Measurements from ENCODE around the gene RCL1.
"Not testable (repeated sequence)": the region's sequence is repeated elsewhere in the genome, so short reads cannot be mapped to it uniquely, and the experiment has no call there.

RCL1 gene, protein sequence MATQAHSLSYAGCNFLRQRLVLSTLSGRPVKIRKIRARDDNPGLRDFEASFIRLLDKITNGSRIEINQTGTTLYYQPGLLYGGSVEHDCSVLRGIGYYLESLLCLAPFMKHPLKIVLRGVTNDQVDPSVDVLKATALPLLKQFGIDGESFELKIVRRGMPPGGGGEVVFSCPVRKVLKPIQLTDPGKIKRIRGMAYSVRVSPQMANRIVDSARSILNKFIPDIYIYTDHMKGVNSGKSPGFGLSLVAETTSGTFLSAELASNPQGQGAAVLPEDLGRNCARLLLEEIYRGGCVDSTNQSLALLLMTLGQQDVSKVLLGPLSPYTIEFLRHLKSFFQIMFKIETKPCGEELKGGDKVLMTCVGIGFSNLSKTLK

DNA sequence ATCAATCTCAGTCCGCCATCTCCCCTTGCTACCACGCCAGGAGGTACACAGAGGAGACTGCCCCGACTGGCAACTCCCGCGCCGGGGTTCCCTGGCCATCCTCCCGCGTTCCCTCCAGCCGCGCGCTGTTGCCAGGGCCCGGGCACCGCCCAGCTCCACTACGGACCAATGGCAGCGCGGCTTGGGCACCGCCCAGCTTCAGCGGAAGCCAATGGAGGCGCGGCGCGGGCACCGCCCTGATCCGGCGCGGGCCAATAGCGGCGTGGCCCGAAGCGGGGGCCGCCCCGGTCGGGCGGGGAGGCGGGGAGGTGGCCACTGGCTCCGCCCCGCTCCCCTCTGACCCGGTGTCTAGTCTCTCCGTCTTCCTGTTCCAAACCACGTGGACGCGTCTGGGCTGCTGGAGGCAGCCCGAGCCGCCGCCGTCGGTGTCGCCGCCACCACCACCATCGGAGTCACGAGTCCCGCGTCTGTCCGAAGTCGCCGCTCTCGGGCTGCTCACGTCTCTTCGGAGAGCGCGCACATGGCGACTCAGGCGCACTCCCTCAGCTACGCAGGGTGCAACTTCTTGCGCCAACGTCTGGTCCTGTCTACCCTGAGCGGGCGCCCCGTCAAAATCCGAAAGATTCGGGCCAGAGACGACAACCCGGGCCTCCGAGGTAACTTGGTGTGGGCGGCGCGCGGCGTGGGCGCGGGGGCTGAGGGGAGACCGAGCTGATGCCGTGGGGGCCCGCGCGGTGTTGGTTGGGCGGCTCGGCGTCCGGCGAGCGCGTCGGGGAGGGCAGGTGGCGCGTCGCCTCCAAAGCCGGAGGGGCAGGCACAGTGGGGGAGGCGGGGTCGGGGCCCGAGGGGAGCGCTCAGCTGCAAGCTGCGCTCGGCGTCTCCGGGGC lies at the start of gene RCL1:
TSS of gene RCL1 (plus strand) at position 373 of the 887 bp plus-strand sequence. CDS start at position 521, 148 bp downstream.
- DNase-seq: peak; percentile 91

DNA sequence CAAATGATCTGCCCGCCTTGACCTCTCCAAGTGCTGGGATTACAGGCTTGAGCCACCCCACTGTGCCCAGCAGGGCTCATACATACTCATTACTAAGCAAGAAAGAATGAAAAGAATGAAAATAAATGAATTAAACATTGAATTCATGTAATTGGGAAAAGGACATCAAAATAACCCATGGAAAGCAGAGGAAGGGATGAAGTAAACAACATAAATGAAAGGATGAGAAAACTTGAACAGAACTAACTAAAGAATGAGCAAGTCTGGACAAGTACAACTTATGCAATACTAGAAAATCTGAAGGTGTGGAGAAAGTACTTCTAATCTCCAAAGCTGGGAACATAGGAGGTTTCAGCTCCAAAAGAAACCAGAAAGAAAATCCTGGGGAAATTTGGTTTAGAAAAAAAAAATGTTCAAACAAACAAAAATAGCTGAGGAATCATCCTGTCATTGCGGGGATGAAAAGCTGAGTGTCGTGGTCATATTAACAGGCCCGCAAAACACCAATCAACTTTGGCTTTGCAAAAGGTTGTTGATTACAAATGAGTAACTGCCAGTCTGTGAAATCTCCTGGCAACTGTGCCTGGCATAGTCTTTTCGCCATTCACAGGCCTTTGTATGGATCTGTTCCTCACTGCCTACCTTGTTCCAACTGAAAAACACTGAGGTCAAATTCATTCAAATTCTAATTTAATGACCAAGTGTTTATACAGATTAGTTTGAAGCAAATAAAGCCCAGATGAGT lies 49.4 kb upstream of the RCL1 start:
- no peak for DNase-seq

DNA sequence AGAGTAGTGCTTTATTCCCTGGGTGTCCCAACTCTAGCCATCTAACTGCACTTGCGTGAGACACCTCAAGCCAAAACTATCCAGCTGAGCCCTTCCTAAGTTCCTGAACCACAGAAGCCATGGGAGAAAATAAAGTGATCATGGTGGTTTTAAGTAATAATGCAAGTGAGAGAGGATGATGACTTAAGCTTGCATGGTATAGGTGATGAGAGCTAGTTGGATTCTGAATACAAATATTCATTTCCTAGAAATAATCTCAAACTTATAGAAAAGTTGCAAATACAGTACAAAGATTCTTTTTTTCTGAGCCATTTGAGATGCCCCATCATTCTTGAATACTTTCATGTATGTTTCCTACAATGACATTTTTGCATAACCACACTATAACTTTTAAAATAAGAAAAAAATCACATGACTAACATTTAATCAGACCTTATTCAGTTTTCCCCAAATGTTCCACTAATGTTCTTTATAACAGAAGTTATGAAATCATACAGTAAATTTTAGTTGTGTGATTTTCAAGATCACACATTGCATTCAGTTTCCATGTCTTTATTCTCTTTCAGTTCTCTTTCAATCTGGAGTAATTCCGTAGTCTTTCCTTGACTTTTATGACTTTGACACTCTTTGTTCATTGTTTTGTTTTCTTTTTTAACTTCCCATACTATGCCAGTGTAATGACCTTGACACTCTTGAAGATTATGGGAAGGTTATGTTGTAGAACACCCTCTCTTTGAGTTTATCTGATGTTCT lies 46.3 kb upstream of the RCL1 start:
- DNase-seq: no peak

- DNase-seq: no peak
These were observed 44.1 kb upstream of the RCL1 start for GRCh38 chr9:4748612-4749011.

DNA sequence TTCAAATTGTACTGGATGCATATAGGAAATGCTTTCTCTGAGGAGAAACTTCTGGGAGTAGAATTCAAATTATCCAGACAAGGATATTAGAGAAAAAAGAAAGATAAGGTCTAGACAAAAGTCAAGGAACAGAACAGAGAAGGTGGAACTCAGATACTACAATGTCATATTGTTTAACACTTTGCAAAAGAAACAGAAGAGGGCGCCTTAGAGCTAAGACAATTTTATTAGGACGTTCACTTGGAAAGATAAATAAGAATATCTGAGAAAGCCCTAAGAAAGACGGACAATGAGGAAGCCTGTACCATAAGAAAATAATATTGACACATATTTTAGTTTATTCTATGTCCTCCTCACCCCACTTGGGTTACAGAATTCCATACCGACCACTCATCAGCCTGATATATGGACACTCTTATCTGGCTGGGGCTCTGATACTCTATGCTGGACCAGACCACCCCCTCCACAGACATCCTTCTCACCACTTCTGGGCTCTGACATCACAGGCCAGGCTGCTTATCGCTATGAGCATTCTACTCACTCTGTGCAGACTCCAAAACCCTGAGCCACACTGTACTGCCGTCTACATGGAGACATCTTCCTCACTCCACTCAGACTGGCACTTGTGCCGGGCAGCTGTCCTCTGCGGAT lies 42.6 kb upstream of the RCL1 start:
- DNase-seq: no peak

DNA sequence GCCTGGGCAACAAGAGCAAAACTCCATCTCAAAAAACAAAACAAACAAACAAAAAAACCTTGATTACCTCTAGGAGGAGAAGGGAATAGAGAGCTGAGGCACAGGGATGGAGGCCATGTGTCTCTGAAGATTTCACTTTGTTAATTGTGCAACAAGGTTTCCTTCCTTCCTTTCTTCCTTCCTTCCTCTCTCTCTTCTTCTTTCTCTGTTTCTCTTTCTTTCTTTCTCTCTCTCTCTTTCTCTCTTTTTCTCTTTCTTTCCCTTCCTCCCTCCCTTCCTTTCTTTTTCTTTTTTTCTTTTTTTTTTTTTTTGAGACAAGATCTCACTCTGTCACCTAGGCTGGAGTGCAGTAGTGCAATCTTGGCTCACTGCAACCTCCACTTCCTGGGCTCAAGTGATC lies 38.2 kb upstream of the RCL1 start:
- DNase-seq: not testable (repeated sequence)

- no peak for DNase-seq
These were observed 37.6 kb upstream of the RCL1 start for GRCh38 chr9:4755026-4755609.

DNA sequence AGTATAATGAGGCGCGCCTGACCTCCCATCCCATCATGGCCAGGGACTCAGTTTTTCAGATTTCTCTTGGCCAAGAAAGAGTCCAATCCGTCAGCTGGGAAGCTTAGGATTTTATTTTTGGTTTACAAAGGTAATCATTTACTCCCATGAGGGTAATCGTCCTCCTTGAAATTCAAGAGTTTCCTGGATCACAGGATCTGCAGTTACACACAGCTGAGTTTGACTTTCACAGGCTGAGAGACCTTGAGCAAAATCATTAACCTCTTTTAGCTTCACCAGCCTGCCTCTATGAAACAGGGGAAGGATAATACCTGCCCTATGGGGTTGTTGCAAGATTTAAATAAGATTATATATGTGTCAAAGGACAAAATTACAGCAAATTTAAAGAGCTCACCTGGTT lies 36.3 kb upstream of the RCL1 start:
- no peak for DNase-seq

DNA sequence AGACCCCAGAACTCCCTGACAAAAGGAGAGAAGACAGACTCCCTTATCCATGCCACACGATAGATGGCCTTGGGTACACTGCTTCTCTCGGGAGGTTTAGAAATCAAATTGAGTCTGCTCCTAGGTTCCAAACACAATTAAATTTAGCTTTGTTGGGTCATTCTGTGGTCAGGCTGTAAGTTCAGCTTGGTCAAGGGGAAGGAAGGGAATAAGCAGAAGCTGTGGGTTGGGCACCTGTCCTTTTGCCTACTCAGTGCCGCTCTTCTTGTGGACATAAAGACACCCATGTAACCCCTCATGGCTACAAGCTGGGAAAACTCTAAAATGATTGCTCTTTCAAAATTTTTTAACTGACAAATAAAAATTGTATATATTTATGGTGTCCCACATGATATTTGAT lies 32.6 kb upstream of the RCL1 start:
- DNase-seq: no peak

DNA sequence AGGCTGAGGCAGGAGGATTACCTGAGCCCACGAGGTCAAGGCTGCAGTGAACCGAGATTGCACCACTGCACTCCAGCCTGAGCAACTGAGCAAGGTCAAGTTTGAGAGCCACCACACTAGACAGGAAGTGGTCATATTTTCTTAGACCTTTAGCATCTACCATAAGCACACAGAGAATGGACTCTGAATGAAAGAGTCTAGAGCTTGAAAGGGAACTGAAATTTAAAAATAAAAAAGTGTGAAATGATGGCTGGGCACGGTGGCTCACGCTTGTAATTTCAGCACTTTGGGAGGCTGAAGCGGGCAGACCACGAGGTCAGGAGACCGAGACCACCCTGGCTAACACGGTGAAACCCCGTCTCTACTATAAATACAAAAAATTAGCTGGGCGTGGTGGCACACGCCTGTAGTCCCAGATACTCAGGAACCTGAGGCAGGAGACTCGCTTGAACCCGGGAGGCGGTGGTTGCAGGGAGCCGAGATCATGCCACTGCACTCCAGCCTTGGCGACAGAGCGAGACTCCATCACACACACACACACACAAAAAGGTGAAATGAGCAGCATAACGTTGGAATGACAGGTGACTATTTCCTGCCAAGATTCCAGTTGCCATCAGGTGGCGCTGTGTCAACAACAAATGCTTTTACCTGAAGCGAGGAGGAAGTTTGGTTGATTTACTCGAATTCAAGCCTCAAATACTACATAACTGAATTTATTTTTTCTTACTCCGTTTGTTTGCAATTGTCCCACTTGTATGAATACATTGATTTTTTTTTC lies 30.4 kb upstream of the RCL1 start:
- peak; percentile 78 for DNase-seq

- DNase-seq: no peak
These were observed 29.7 kb upstream of the RCL1 start for GRCh38 chr9:4762886-4763541.

DNA sequence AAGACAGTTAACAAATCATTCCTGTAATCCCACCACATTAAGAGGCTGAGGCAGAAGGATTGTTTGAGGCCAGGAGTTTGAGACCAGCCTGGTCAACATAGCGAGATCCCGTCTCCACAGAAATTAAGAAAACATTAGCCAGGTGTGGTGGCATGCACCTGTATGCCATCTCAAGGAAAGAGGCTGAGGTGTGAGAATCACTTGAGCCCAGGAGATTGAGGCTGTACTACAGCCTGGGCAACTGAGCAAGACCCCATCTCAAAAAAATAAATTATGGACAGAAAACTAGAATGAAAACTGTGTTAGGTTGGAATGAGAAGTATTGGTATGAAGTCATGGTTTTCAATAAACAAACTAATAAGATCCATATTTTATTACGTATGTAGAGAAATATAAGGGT lies 28.7 kb upstream of the RCL1 start:
- DNase-seq: no peak

DNA sequence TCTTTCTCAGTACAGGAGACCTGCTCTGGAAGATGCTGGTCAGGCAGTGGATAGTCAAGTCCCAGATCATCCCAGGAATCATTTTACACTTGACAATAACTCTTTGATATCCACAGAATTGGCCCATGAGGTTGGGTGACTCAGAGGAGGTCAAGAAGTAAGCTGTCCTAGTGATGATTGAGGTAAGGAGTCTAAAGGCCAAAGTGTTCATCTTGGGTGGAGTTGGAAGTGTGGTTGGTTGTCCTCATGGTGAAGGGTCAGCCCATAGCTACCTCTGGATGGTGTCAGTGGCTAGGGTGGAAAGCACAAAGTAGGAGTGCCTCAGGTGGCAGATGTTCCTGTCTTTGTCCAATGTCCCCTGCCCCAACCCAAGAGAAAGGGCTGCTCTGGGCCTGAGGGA lies 24.1 kb upstream of the RCL1 start:
- no peak for DNase-seq

DNA sequence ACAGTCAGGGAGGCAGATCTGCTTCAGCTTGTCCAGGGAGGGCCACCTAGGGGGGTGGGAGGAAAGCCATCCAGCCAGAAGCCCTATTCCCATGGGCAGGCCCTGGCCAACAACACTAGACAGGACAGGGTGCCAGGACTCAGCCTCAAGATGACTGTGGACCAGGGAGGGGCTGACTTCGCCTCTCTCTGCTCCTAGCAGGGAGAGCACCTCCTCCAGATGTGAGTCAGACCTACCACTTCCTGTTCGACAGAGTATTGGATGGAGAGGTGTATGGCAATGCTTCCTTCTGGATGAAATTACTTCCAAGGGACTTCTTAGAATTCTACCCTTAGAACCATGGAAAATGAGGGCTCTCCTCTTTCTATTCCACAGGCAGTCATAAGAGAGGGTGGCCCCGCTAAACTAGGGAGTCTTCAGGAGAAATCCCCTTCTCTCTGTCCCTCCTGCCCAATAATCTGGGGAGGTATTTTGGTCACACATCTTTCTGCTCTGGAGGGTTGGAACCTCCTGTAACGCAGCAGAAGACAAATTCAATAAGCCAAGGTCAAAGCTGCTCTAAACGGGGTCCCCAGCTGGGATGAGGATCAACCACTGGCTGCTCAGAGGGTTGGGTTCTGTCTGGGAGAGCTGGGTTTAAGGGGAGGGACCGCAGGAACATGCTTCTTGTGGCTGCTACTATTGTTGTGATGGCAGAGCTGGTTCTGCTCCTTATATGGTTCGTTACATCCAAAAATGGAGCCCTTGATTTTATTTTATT lies 23.2 kb upstream of the RCL1 start:
- no peak for DNase-seq

DNA sequence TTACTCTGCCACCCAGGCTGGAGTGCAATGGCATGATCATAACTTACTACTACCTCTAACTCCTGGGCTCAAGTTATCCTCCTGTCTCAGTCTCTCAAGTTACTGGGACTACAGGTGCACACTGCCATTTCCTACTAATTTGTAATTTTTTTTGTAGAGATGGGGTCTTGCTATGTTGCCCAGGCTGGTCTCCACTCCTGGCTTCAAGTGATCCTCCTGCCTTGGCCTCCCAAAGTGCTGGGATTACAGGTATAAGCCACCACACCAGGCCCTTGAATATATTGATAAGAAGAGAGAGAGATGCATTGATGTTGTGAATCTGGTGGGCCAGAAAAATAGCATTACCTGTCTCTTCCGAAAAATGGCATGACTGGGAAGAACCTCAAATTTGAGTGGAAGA lies 21.0 kb upstream of the RCL1 start:
- no peak for DNase-seq

- DNase-seq: no peak
These were observed 18.5 kb upstream of the RCL1 start for GRCh38 chr9:4774209-4774608.

GRCh38 chr9:4774958-4775357 lies 17.8 kb upstream of the RCL1 start:
- DNase-seq: not testable (repeated sequence)

GRCh38 chr9:4780651-4781050 lies 12.1 kb upstream of the RCL1 start:
- DNase-seq: no peak

- no peak for DNase-seq
These were observed 11.3 kb upstream of the RCL1 start for GRCh38 chr9:4781408-4781807.

GRCh38 chr9:4783191-4783590 lies 9.6 kb upstream of the RCL1 start:
- DNase-seq: not testable (repeated sequence)

Measured in activated T-cell treated with anti-CD3 and anti-CD28 coated beads for 4 hours (primary cell).